ENCODE measurements around the gene TERB2. TPM values are rescaled to one million over a fixed set of nuclear protein-coding genes. Genes with fewer than 3 reads are reported as not detected.
"Not testable (repeated sequence)": the region's sequence is repeated elsewhere in the genome, so short reads cannot be mapped to it uniquely, and the experiment has no call there.

The TERB2 gene
- total RNA-seq, 4 donors from 2014 or later: not detected

DNA sequence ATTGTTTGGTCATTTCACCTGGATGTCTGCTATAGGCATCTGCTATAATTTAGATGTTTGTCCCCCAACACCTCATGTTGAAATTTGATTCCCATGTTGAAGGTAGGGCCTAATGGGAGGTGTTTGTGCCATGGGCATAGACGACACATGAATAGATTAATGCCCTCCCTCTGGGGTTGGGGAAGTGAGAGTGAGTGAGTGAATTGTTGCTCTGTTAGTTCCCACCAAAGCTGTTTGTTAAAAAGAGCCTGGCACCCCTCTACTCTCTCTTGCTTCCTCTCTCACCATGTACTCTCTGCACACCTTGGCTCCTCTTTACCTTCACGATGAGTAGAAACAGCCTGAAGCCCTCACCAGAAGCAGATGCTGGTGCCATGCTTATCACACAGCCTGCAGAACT lies 42.6 kb downstream of the TERB2 start:
- no peak overlapping the region for H3K4me3 ChIP-seq
- no peak overlapping the region for H3K27ac ChIP-seq
- H3K36me3 ChIP-seq: no peaks in the 10 kb centered on the region
- H3K9me3 ChIP-seq: no peaks in the 10 kb centered on the region
- TF ChIP-seq EP300 (IDR thresholded peaks at IDR 0.05) (no peak), POLR2A (IDR thresholded peaks at IDR 0.05) (no peak), POLR2AphosphoS5 (IDR thresholded peaks at IDR 0.05) (no peak)
- TF ChIP-seq, protein P1, sequence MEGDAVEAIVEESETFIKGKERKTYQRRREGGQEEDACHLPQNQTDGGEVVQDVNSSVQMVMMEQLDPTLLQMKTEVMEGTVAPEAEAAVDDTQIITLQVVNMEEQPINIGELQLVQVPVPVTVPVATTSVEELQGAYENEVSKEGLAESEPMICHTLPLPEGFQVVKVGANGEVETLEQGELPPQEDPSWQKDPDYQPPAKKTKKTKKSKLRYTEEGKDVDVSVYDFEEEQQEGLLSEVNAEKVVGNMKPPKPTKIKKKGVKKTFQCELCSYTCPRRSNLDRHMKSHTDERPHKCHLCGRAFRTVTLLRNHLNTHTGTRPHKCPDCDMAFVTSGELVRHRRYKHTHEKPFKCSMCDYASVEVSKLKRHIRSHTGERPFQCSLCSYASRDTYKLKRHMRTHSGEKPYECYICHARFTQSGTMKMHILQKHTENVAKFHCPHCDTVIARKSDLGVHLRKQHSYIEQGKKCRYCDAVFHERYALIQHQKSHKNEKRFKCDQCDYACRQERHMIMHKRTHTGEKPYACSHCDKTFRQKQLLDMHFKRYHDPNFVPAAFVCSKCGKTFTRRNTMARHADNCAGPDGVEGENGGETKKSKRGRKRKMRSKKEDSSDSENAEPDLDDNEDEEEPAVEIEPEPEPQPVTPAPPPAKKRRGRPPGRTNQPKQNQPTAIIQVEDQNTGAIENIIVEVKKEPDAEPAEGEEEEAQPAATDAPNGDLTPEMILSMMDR (IDR thresholded peaks at IDR 0.05): no peak
- whole genome bisulfite sequencing: 77% methylated on average over 2 of the region's 2 CpGs
- H3K4me1 ChIP-seq: no peaks in the 10 kb centered on the region
- DNase-seq (ENCODE audit: low spot score in 2 of 2): no peak
- H3K27me3 ChIP-seq: no peaks in the 10 kb centered on the region

DNA sequence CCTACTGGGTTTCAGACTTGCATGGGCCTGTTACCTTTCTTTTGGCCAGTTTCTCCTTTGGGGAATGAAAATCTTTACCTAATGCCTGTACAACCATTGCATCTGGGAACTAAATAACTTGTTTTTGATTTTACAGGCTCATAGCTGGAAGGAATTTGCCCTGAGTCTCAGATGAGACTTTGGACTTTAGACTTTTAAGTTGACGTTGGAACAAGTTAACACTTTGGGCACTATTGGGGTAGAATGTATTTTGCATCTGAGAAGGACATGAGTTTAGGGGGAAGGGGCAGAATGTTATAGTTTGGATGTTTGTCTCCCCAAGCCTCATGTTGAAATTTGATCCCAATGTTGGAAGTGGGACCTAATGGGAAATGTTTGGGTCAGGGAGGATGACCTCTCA lies 44.7 kb downstream of the TERB2 start:
- H3K27me3 ChIP-seq; H3K4me1 ChIP-seq; DNase-seq (ENCODE audit: low spot score in 2 of 2); H3K27ac ChIP-seq; H3K36me3 ChIP-seq; H3K9me3 ChIP-seq; H3K4me3 ChIP-seq: not testable (repeated sequence)
- 62% methylated on average over 1 of the region's 1 CpG for WGBS

DNA sequence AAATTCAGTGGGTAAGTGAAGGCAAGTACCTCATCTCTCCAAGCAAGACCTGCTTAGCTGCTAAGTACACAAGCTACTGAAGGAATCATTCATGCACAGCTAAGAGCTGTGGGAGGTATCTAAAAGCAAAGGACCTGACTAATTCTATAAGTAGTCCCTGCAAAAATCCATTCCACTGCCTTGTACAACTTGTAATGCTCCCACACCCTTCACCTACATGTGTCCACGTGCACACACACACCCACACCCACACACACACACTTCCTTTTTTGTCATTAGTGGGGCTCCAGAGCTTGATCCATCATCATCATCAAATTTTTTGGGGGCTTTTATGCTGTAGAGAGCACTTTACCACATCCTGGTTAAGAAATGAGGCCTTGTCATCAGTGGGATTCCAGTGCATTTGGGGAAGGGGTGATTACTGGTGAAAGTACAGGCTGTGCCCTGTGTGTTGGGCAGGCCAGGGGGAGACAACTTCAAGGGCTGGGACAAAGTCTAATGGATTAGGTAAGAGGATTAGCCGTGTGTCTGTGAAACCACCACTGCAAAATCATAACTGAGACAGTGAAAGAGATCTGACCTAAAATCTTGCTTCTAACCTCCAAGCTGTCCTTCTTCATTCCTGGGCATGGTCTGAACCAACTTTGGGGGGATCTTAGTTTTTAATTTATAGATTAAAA lies 47.4 kb downstream of the TERB2 start:
- not testable (repeated sequence) for H3K9me3 ChIP-seq; DNase-seq (ENCODE audit: low spot score in 2 of 2); H3K36me3 ChIP-seq; H3K4me3 ChIP-seq; H3K27ac ChIP-seq; H3K27me3 ChIP-seq; H3K4me1 ChIP-seq
- WGBS: 65% methylated on average over 2 of the region's 2 CpGs

DNA sequence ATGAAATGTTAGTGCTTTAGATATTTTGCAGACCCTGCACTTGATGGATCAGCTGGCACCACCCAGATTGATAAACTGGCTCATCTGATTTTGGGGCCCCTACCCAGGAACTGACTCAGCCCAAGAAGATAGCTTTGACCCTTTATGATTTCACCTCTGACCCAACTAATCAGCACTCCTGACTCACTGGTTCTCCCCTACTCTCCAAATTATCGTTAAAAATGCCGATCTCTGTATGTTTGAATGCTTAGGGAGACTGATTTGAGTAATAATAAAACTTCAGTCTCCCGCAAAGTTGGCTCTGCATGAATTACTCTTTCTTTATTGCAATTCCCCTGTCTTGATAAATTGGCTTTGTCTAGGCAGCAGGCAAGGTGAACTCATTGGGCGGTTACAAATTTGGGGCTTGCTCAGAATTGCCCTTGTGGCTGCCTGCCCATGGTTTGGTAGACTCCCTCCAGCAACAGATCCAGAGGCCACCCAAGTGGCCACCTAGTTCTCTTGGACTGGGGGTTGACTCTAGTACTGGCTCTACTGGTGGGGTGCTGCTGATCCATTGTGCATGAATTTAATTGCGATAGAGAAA lies 48.2 kb downstream of the TERB2 start:
- H3K9me3 ChIP-seq; H3K4me3 ChIP-seq; H3K4me1 ChIP-seq; H3K36me3 ChIP-seq; H3K27ac ChIP-seq; H3K27me3 ChIP-seq; DNase-seq (ENCODE audit: low spot score in 2 of 2): not testable (repeated sequence)
- 78% methylated on average over 5 of the region's 5 CpGs for WGBS

DNA sequence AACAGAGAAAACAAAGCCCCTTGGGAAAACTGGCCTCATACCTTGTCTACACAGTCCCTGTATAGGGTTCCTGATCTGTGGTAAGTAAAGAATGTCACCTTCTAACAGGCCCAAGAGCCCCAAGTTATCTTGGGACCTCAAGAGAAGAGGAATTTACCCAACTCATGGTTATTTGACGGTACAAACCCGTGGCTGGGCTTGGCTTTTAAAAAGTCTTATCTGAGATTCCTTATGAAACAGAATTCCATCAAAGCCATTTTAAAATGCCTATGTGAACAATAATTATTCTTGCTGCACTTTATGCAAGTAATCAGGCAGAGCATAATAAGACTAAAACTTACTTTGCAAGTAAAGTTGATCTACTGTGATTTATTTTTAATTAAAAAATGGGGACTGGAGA lies 52.6 kb downstream of the TERB2 start:
- Histone ChIP-seq H3K4me1 (no peaks in the 10 kb centered on the region), H3K27me3 (no peaks in the 10 kb centered on the region), H3K4me3 (no peak overlapping the region), H3K9me3 (no peaks in the 10 kb centered on the region), H3K36me3 (no peaks in the 10 kb centered on the region), H3K27ac (no peak overlapping the region)
- DNase-seq (ENCODE audit: low spot score in 2 of 2): no peak
- no peak for TF ChIP-seq EP300 (IDR thresholded peaks at IDR 0.05)
- no peak for TF ChIP-seq POLR2A (IDR thresholded peaks at IDR 0.05)
- TF ChIP-seq, protein P1 (IDR thresholded peaks at IDR 0.05): no peak
- no peak for TF ChIP-seq POLR2AphosphoS5 (IDR thresholded peaks at IDR 0.05)
- 84% methylated on average over 2 of the region's 2 CpGs for WGBS

DNA sequence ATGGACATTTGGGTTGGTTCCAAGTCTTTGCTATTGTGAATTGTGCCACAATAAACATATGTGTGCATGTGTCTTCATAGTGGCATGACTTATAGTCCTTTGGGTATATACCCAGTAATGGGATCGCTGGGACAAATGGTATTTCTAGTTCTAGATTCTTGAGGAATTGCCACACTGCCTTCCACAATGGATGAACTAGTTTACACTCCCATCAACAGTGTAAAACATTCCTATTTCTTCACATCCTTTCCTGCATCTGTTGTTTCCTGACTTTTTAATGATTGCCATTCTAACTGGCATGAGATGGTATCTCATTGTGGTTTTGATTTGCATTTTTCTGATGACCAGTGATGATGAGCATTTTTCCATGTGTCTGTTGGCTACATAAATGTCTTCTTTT lies 58.6 kb downstream of the TERB2 start:
- H3K27me3 ChIP-seq; DNase-seq (ENCODE audit: low spot score in 2 of 2); H3K9me3 ChIP-seq; H3K4me3 ChIP-seq; H3K36me3 ChIP-seq; H3K4me1 ChIP-seq; H3K27ac ChIP-seq: not testable (repeated sequence)
- WGBS: 76% methylated on average over 1 of the region's 1 CpG

DNA sequence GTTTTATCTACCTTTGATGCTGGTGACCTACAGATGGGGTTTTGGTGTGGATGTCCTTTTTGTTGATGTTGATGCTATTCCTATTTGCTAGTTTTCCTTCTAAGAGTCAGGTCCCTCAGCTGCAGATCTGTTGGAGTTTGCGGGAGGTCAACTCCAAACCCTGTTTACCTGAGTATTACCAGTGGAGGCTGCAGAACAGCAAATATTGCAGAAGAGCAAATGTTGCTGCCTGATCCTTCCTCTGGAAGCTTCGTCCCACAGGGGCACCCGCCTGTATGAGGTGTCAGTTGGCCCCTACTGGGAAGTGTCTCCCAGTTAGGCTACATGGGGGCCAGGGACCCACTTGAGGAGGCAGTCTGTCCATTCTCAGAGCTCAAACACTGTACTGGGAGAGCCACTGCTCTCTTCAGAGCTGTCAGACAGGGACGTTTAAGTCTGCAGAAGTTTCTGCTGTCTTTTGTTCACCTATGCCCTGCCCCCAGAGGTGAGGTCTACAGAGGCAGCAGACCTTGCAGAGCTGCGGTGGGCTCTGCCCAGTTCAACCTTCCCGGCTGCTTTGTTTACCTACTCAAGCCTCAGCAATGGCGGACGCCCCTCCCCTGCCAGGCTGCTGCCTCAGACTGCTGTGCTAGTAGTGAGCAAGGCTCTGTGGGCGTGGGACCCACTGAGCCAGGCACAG lies 63.9 kb downstream of the TERB2 start:
- H3K36me3 ChIP-seq; H3K4me3 ChIP-seq; H3K27ac ChIP-seq; H3K27me3 ChIP-seq; DNase-seq (ENCODE audit: low spot score in 2 of 2); H3K9me3 ChIP-seq: not testable (repeated sequence)
- WGBS: 87% methylated on average over 3 of the region's 9 CpGs
- peaks cover 20% of the 10 kb centered on the region for H3K4me1 ChIP-seq

DNA sequence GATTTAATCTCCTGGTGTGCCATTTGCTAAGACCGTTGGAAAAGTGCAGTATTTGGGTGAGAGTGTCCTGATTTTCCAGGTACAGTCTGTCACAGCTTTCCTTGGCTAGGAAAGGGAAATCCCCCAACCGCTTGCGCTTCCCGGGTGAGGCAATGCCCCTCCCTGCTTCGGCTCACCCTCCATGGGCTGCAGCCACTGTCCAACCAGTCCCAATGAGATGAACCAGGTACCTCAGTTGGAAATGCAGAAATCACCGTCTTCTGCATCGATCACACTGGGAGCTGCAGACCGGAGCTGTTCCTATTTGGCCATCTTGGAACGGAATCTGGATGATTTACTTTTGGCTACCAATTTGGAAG lies 64.4 kb downstream of the TERB2 start:
- H3K27ac ChIP-seq; H3K4me3 ChIP-seq; H3K36me3 ChIP-seq; H3K9me3 ChIP-seq; H3K27me3 ChIP-seq; DNase-seq (ENCODE audit: low spot score in 2 of 2): not testable (repeated sequence)
- 95% methylated on average over 8 of the region's 9 CpGs for WGBS
- H3K4me1 ChIP-seq: peaks cover 20% of the 10 kb centered on the region
